MM.1S (cell line): Measurements from ENCODE around the gene SYNGR2.

ENCODE experiments used
- CTCF ChIP-seq: fragments of 300-600 bp; sonication (generic); IDR thresholded peaks from 2 replicates; pipeline ENCODE4 v1.5.1; 2016; ENCODE audit warnings: antibody characterized with exemption, low read length, mixed read lengths
- EZH2 ChIP-seq: fragments of 300-600 bp; sonication (generic); optimal IDR thresholded peaks from 2 replicates; pipeline ENCODE3; 2017; ENCODE audit warnings: low read depth, mild to moderate bottlenecking, antibody characterized with exemption, low read length, mixed read lengths

DNA sequence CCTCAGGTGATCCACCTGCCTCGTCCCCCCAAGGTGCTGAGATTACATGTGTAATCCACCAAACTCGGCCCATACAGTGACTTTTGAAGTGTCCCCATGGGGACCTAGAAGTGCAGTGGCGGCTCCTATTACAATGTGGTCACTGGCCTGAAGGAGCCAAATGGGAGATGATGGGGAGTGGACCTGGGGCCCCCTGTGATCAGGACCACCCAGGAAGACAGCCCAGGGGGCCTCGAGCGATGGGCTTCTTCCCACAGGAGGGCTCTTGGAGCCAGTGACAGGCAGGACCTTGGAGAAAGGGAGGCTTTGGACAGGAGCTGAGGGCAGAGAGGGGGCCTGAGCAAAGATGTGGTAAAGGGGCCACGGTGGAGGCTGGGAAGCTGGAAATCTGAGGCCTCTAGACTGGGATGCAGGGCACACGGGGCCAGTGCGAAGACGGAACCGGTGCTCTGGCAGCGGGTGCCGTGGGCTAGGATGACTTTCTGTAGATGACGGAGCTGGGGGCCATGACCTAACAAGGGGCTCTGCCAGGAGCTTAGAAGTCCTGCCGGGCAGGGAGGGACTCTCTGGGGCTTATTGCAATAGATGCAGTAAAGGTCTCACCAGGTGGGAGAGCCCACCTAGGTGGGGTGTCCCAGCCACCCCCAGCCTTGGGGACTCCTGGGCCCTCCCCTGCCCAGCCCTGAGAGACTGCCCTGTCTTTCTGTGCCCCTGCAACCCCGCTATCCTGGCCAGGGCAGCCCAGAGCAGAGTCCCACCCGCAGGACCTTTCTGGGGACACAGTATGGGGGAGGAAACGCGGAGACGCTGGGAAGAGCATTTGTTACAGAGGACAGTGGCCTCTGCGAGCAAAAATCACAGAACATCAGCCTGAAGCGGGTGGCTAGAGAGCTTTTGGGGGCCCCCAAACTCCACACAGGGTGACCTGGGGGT, 24.9 kb upstream of the SYNGR2 start:
- TF ChIP-seq CTCF (no peak), EZH2 (no peak)
